K562 (cell line): ENCODE data around the gene BTAF1. TPM values are rescaled to one million over a fixed set of nuclear protein-coding genes. Genes with fewer than 3 reads are reported as not detected.

Experiments
- BRF2 ChIP-seq: IDR thresholded peaks from 3 replicates; pipeline ENCODE4 v1.6.1; 2011; ENCODE audit warnings: borderline replicate concordance, mild to moderate bottlenecking; ENCODE audit not compliant: insufficient read length, insufficient read depth
- COPS2 ChIP-seq: fragments of 450-650 bp; conservative IDR thresholded peaks from 2 replicates; pipeline ENCODE4 v1.6.1; 2016; ENCODE audit warnings: mild to moderate bottlenecking, moderate library complexity
- DACH1 ChIP-seq: fragments of 450-650 bp; IDR thresholded peaks from 2 replicates; pipeline ENCODE4 v1.6.1; 2018; ENCODE audit not compliant: partially characterized antibody
- ESRRA ChIP-seq: fragments of 450-650 bp; IDR thresholded peaks from 2 replicates; pipeline ENCODE4 v1.6.1; 2014; ENCODE audit warnings: low read depth, mild to moderate bottlenecking, moderate library complexity, borderline replicate concordance
- ETS2 ChIP-seq: IDR thresholded peaks from 2 replicates; pipeline ENCODE4 v1.6.1; 2016; ENCODE audit warnings: borderline replicate concordance, missing genetic modification characterization, mild to moderate bottlenecking, moderate library complexity, missing compliant biosample characterization; ENCODE audit not compliant: poor library complexity, severe bottlenecking
- FOXM1 ChIP-seq, 2 experiments: fragments of 450-650 bp in 1 of 2; sonication (generic) in 1 of 2; formaldehyde crosslinking in 1 of 2; IDR thresholded peaks; 2 replicates each; pipeline versions ENCODE4 v1.6.1 to v1.9.0; 2017 to 2022; ENCODE audit warnings: low read depth in 2 of 2, mild to moderate bottlenecking in 2 of 2, missing genetic modification reagents in 1 of 2, moderate library complexity in 1 of 2
- HCFC1 ChIP-seq: IDR thresholded peaks from 2 replicates; pipeline ENCODE4 v1.6.1; 2012; ENCODE audit warnings: low read depth, low read length, improper control_type of control experiment
- ILK ChIP-seq: fragments of 450-650 bp; IDR thresholded peaks from 2 replicates; pipeline ENCODE4 v1.6.1; 2016; ENCODE audit warnings: missing genetic modification characterization, low read depth, mild to moderate bottlenecking, missing compliant biosample characterization, moderate library complexity, borderline replicate concordance
- IRF2 ChIP-seq: sonication (generic); formaldehyde crosslinking; IDR thresholded peaks from 2 replicates; pipeline ENCODE4 v1.8.1; 2022; ENCODE audit warnings: mild to moderate bottlenecking, missing genetic modification reagents
- KLF16 ChIP-seq: IDR thresholded peaks from 2 replicates; pipeline ENCODE4 v1.6.1; 2016; ENCODE audit warnings: antibody characterized with exemption
- MCM3 ChIP-seq: fragments of 450-650 bp; IDR thresholded peaks from 2 replicates; pipeline ENCODE4 v1.6.1; 2016
- MITF ChIP-seq: IDR thresholded peaks from 2 replicates; pipeline ENCODE4 v1.6.1; 2014; ENCODE audit warnings: antibody characterized with exemption
- NR1H2 ChIP-seq: sonication (generic); formaldehyde crosslinking; IDR thresholded peaks from 2 replicates; pipeline ENCODE4 v1.4.0; 2020; ENCODE audit warnings: mild to moderate bottlenecking, missing genetic modification reagents
- PKNOX1 ChIP-seq: fragments of 450-650 bp; IDR thresholded peaks from 2 replicates; pipeline ENCODE4 v1.6.1; 2016
- PRMT5 ChIP-seq: sonication (generic); formaldehyde crosslinking; IDR thresholded peaks from 2 replicates; pipeline ENCODE4 v1.5.0; 2020; ENCODE audit warnings: missing genetic modification reagents
- RB1 ChIP-seq: fragments of 450-650 bp; IDR thresholded peaks from 2 replicates; pipeline ENCODE4 v1.6.1; 2017; ENCODE audit warnings: low read depth, mild to moderate bottlenecking
- TEAD4 ChIP-seq, 2 experiments: sonication (generic) in 1 of 2; formaldehyde crosslinking in 1 of 2; IDR thresholded peaks; 2 replicates each; pipeline versions ENCODE4 v1.6.1 to v1.8.0; 2012 to 2022; ENCODE audit warnings: borderline replicate concordance in 1 of 2, inconsistent platforms in 1 of 2, low read length in 1 of 2, mild to moderate bottlenecking in 1 of 2, missing genetic modification reagents in 1 of 2
- THRAP3 ChIP-seq: fragments of 450-650 bp; IDR thresholded peaks from 2 replicates; pipeline ENCODE4 v1.6.1; 2016; ENCODE audit warnings: mild to moderate bottlenecking, inconsistent platforms, borderline replicate concordance
- ZNF212 ChIP-seq: fragments of 450-650 bp; formaldehyde crosslinking; IDR thresholded peaks from 2 replicates; pipeline ENCODE4 v1.4.0; 2020; ENCODE audit warnings: mild to moderate bottlenecking
- ZNF280B ChIP-seq: fragments of 250-450 bp; sonication (Bioruptor Pico); IDR thresholded peaks from 2 replicates; pipeline ENCODE4 v1.5.1; 2021; ENCODE audit warnings: mild to moderate bottlenecking
- ZNF551 ChIP-seq: fragments of 250-450 bp; sonication (Bioruptor Pico); IDR thresholded peaks from 2 replicates; pipeline ENCODE4 v1.5.0; 2021; ENCODE audit warnings: mild to moderate bottlenecking, moderate library complexity
- ZNF717 ChIP-seq: fragments of 250-450 bp; sonication (Bioruptor Pico); IDR thresholded peaks from 2 replicates; pipeline ENCODE4 v1.5.0; 2021
- ZNF76 ChIP-seq: fragments of 250-450 bp; sonication (Bioruptor Pico); IDR thresholded peaks from 2 replicates; pipeline ENCODE4 v1.4.0; 2020; ENCODE audit warnings: mild to moderate bottlenecking, moderate library complexity, borderline replicate concordance
- polyA plus RNA-seq, 8 experiments: library from polyadenylated mRNA; depleted of rRNA in 4 of 8; stranded (reverse) in 5 of 8; unstranded in 3 of 8; fragments of >200 nt; fragmentation: Nextera tagmentation in 2 of 8; fragmentation: Illumina TruSeq in 1 of 8; extraction: Ambion mirVana in 2 of 8; extraction: Trizol in 1 of 8; gene quantifications; 2 replicates each; pipeline versions ENCODE4 v1.2.1 to v1.2.3, GENCODE V29; 2011 to 2014; ENCODE audit warnings: inconsistent platforms in 1 of 8, missing spikeins in 1 of 8
- total RNA-seq, 7 experiments: library from RNA; depleted of rRNA in 6 of 7; stranded (reverse); fragments of >200 nt in 6 of 7; fragmentation: Illumina TruSeq in 2 of 7; extraction: Trizol in 2 of 7; gene quantifications; 2 replicates each; pipeline versions ENCODE4 v1.2.1 to v1.2.3, GENCODE V29; 2011 to 2021; ENCODE audit warnings: low replicate concordance in 1 of 7

BTAF1 gene
- total and polyA plus RNA-seq, 9 of the 15 experiments (the other 6 are each of a cell fraction or from before 2014, with no cell fraction given), result 6.6 to 70.7 (median 30.5) TPM

- TF ChIP-seq MITF (no peak), TEAD4 (IDR thresholded peaks at IDR 0.05; ENCODE audit: low read length) (0 out of 2 replicates have a peak, but pooled peaks have one; percentile 9), TEAD4 (CRISPR knock-in tag; IDR thresholded peaks at IDR 0.05; ENCODE audit: borderline replicate concordance) (no peak), ILK (tag) (no peak), BRF2 (no peak), PKNOX1 (no peak), NR1H2 (no peak), COPS2 (no peak), MCM3 (no peak), HCFC1 (peak; percentile 55), PRMT5 (CRISPR knock-in tag) (no peak), DACH1 (no peak), ESRRA (no peak; the same call in 1 of the 2 replicates), ZNF717 (CRISPR knock-in tag) (no peak), ETS2 (no peak), RB1 (no peak; the same call in 1 of the 2 replicates), ZNF280B (CRISPR knock-in tag) (no peak), ZNF212 (CRISPR knock-in tag) (no peak), ZNF551 (CRISPR knock-in tag) (no peak), ZNF76 (no peak), IRF2 (CRISPR knock-in tag) (no peak), FOXM1 (IDR thresholded peaks at IDR 0.05; ENCODE audit: low read depth) (no peak), FOXM1 (CRISPR knock-in tag; IDR thresholded peaks at IDR 0.05; ENCODE audit: low read depth) (no peak), THRAP3 (no peak), KLF16 (no peak)
These were observed 15.0 kb upstream of the BTAF1 start (continued) for GRCh38 chr10:91908337-91909116.
